CD8-positive, alpha-beta memory T cell (primary cell): Measurements from ENCODE around the gene MTM1. TPM values are rescaled to one million over a fixed set of nuclear protein-coding genes. Genes with fewer than 3 reads are reported as not detected.

ENCODE experiments used
- polyA plus RNA-seq: library from polyadenylated mRNA; unstranded; fragments of 300-500 nt; fragmentation: Illumina TruSeq; gene quantifications from one replicate; pipeline ENCODE4 v1.2.3, GENCODE V29; 2021
- total RNA-seq, 2 experiments: library from RNA; stranded (reverse); gene quantifications; one replicate each; pipeline ENCODE4 v1.2.3, GENCODE V29; 2021

MTM1 gene
- total and polyA plus RNA-seq, 3 experiments from 2014 or later, result 13.6 to 19.5 (median 16.6) TPM

Other genes starting within 250 kb of the MTM1 start
- gene MAMLD1, start 205.3 kb upstream of the MTM1 start, total RNA-seq, result 1 to 10 TPM; 6.2 to 7.3 TPM
- 1.8 TPM for gene MAMLD1, start 205.3 kb upstream of the MTM1 start, polyA plus RNA-seq
- gene MTMR1, start 124.8 kb downstream of the MTM1 start, total RNA-seq, result 10 to 100 TPM; 38.2 to 39.7 TPM
- 30.9 TPM for gene MTMR1, start 124.8 kb downstream of the MTM1 start, polyA plus RNA-seq